Uterus (tissue), 4 donors: ENCODE measurements around the gene ICAM2. TPM values are rescaled to one million over a fixed set of nuclear protein-coding genes. Genes with fewer than 3 reads are reported as not detected.
A peak's percentile ranks its signal among the peaks of the same experiment; 100 is the strongest.

Experiments used
- DNase-seq, 2 donors: peaks; one replicate each; pipeline ENCODE4 v3.0.0-alpha.2; 2019 to 2020
- H3K27ac ChIP-seq, 2 donors: fragments of 200-600 bp; sonication (generic); 1 replicate in 1 of 2; 2 replicates in 1 of 2; pipeline ENCODE4 v1.5.1; 2016 to 2018
- H3K27me3 ChIP-seq, 2 donors: fragments of 200-600 bp; sonication (generic); one replicate each; pipeline ENCODE4 v1.5.1; 2018 to 2019; ENCODE audit warnings: control low read depth in 1 of 2
- H3K36me3 ChIP-seq, 2 donors: fragments of 200-600 bp; sonication (generic); one replicate each; pipeline ENCODE4 v1.5.1; 2019; ENCODE audit warnings: control low read depth in 1 of 2
- H3K4me1 ChIP-seq, 2 donors: fragments of 200-600 bp; sonication (generic); one replicate each; pipeline ENCODE4 v1.5.1; 2018 to 2019; ENCODE audit warnings: control low read depth in 1 of 2
- H3K4me3 ChIP-seq, 2 donors: fragments of 200-600 bp; sonication (generic); 1 replicate in 1 of 2; 2 replicates in 1 of 2; pipeline ENCODE4 v1.5.1; 2018 to 2019; ENCODE audit warnings: mild to moderate bottlenecking in 1 of 2
- H3K9me3 ChIP-seq, 2 donors: fragments of 200-600 bp; sonication (generic); one replicate each; pipeline ENCODE4 v1.5.1; 2019; ENCODE audit warnings: control low read depth in 1 of 2
- POLR2A ChIP-seq, 2 donors: fragments of 450-650 bp; IDR thresholded peaks; one replicate each; pipeline ENCODE4 v1.6.1; 2016; ENCODE audit warnings: antibody characterized with exemption in 2 of 2, mild to moderate bottlenecking in 1 of 2, moderate library complexity in 1 of 2
- intact Hi-C: fragments of 100-400 bp; cut with DNase I; formaldehyde crosslinking; loops from one replicate; pipeline ENCODE4 v1.15.1; 2023; ENCODE audit warnings: low total_unique reads
- total RNA-seq, 4 donors: library from RNA; depleted of rRNA in 3 of 4; stranded (reverse); fragments of >200 nt in 3 of 4; gene quantifications; one replicate each; pipeline versions ENCODE4 v1.1.0 to v1.2.4, GENCODE V29; 2014 to 2023
- TF ChIP-seq, protein P1 (sequence below), 4 experiments: fragments of 200-600 bp in 2 of 4; fragments of 450-650 bp in 2 of 4; sonication (generic) in 2 of 4; IDR thresholded peaks; one replicate each; pipeline ENCODE4 v1.5.1; 2016 to 2019; ENCODE audit warnings: antibody characterized with exemption in 4 of 4, mild to moderate bottlenecking in 2 of 4, moderate library complexity in 1 of 4
- donor health status: DM: yes; HTN: yes; CAD: no.

The ICAM2 gene
- total RNA-seq, 4 donors from 2014 or later, result 20.6 to 108 (median 42.4) TPM

DNA sequence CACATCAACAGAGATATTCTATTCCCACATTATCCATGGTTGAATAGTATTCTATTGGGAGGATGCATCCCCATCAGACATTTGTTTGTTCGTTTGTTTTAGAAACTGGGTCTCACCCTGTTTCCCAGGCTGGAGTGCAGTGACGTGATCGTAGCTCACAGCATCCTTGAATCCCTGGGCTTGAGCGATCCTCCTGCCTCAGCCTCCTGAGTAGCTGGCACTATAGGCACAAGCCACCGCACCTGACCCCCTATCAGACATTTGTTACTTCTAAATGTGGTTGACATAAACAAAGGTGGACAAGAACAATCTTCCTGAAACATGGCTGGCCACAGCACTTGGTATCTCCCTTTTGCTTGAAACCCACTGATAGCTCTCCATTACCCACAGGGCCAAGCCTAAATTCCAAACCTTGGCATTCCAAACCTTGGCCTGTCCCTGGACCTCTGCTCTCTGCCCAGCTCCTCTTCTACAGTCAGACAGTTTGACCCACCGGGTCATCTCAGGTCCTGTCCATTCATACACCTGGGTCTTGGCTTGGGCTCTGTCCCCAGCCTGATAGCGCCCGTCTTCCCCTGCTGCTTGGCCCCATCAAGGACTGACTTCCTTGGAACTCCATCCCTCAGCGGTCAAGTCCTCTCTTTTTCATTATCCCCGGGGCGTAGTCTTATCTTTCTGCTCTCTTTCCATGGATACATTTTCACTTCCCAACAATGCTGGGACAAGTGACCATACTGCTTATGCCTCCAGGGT is 23.8 kb downstream of the ICAM2 start:
- DNase-seq, result peak in 1 of 2 donors; percentile 5
- Histone ChIP-seq H3K4me1 (peaks cover 0 to 6% of the 10 kb centered on the region in 2 donors), H3K4me3 (no peak overlapping the region), H3K27ac (no peak overlapping the region), H3K9me3 (no peaks in the 10 kb centered on the region), H3K27me3 (no peaks in the 10 kb centered on the region), H3K36me3 (no peaks in the 10 kb centered on the region)
- intact Hi-C loops, result no loop called here
- TF ChIP-seq POLR2A (IDR thresholded peaks at IDR 0.05), result no peak
- TF ChIP-seq, protein P1, sequence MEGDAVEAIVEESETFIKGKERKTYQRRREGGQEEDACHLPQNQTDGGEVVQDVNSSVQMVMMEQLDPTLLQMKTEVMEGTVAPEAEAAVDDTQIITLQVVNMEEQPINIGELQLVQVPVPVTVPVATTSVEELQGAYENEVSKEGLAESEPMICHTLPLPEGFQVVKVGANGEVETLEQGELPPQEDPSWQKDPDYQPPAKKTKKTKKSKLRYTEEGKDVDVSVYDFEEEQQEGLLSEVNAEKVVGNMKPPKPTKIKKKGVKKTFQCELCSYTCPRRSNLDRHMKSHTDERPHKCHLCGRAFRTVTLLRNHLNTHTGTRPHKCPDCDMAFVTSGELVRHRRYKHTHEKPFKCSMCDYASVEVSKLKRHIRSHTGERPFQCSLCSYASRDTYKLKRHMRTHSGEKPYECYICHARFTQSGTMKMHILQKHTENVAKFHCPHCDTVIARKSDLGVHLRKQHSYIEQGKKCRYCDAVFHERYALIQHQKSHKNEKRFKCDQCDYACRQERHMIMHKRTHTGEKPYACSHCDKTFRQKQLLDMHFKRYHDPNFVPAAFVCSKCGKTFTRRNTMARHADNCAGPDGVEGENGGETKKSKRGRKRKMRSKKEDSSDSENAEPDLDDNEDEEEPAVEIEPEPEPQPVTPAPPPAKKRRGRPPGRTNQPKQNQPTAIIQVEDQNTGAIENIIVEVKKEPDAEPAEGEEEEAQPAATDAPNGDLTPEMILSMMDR (IDR thresholded peaks at IDR 0.05), result no peak

DNA sequence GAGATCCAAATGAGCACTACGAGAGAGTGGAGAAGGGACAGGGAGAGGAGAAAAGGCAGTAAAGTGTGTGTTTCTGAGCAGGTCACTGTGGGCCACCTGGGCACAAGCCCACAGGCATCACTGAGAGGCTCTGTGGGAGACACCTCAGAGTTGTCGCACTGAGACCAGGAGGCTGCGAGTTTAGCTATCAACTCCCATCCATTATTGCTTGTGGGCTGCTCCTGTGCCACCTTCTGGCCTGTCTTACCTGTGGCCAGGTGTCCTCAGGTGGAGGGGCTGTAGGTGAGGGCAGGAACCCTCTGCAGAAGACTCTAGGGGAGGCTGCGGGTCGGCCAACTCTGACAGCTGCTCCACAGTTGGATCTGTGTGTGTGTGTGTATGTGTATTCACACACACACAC is 24.8 kb downstream of the ICAM2 start:
- no peaks in the 10 kb centered on the region for H3K9me3 ChIP-seq
- peaks cover 0 to 1% of the 10 kb centered on the region in 2 donors for H3K27me3 ChIP-seq
- intact Hi-C loops, result no loop called here

DNA sequence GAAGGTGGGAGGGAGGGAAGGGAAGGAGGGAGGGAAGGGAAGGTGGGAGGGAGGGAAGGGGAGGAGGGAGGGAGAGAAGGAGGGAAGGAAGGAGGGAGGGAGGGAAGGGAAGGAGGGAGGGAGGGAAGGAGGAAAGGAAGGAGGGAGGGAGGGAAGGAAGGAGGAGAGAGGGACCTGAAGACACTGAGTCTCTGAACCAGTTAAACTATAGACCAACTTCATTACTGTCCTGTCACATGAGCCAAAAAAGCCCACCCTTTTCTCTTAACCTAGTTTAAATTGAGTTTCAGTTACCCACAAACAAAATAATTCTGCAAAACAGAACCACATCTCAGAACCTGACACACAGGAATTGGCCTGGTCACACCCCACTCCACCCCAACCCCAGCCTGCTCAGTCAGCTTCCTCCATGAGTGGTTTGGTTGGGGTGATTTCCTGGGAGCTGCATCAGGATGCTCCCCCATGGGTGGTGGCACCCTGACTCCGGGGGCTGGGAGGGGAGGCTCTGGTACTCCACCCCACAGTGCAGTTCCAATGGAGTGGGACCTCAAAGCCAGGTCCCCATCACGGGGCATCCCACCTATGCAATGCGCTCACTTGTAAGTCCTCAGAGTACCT is 27.0 kb downstream of the ICAM2 start:
- Histone ChIP-seq H3K9me3 (no peaks in the 10 kb centered on the region), H3K27me3 (peaks cover 0 to 7% of the 10 kb centered on the region in 2 donors), H3K4me1 (peaks cover 0 to 2% of the 10 kb centered on the region in 2 donors), H3K27ac (no peak overlapping the region), H3K4me3 (no peak overlapping the region), H3K36me3 (no peaks in the 10 kb centered on the region)
- no peak for TF ChIP-seq POLR2A (IDR thresholded peaks at IDR 0.05)
- DNase-seq, result no peak
- intact Hi-C loops, result no loop called here

More for the DNA sequence above, 24.8 kb downstream of the ICAM2 start:
- Histone ChIP-seq H3K36me3 (no peaks in the 10 kb centered on the region), H3K27ac (no peak overlapping the region), H3K4me1 (peaks cover 0 to 6% of the 10 kb centered on the region in 2 donors), H3K4me3 (no peak overlapping the region)
- TF ChIP-seq, protein P1 (IDR thresholded peaks at IDR 0.05), result no peak
- no peak for TF ChIP-seq POLR2A (IDR thresholded peaks at IDR 0.05)
- peak in 1 of 2 donors; percentile 2 for DNase-seq

DNA sequence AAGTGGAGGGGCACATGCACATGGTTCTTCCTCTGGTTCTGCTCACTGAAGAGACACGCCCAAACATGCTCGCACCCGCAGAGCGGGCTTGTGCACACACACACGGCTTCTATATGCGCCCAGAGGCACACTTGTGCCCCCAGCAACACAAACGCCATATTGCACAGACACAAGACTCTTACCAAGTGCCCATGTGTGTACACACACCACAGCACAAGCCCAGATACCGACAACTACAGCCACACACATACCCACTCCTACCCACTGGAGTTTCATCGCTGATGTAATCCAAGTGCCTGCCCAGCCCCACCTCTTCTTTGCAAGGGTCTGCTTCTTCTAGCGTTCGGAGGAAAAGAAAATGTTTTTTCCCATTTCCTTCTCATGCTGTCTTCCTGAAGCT is 28.8 kb downstream of the ICAM2 start:
- H3K4me1 ChIP-seq, result no peaks in the 10 kb centered on the region
- H3K36me3 ChIP-seq, result no peaks in the 10 kb centered on the region
- H3K27ac ChIP-seq, result no peak overlapping the region
- H3K9me3 ChIP-seq, result no peaks in the 10 kb centered on the region
- intact Hi-C loops, result no loop called here
- peak in 1 of 2 donors; percentile 3 for DNase-seq
- H3K4me3 ChIP-seq, result no peak overlapping the region
- H3K27me3 ChIP-seq, result peaks cover 0 to 7% of the 10 kb centered on the region in 2 donors
- no peak for TF ChIP-seq POLR2A (IDR thresholded peaks at IDR 0.05)
- TF ChIP-seq, protein P1 (IDR thresholded peaks at IDR 0.05), result no peak

DNA sequence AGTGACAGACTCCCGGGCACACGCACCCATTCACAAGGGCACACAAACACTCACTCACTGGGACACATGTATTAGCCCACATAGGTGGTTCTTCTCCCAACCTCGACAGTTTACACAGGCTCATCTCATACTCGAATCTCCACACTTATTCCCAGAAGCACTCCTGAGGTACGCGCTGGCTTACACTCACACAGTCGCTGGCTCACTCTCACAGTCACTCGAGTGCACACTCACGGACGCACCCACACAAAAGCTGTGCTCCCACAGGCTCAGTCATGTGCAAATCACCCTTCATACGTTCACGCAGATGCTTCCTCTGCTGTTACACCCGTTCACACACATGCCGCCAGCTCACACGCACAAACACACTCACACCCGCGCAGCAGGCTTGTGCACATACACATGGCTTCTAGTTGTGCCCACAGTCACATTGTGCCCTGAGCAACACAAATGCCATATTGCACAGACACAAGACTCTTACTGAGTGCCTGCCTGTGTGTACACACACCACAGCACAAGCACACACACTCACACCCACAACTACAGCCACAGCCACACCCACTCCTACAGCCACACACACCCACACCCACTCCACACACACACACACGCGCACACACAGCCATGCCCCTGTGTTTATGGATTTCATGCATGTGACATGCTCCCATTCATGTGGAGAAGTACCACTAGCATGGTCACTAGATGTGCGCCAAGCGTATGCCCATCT is 30.6 kb downstream of the ICAM2 start:
- TF ChIP-seq, protein P1 (IDR thresholded peaks at IDR 0.05), result no peak
- no peak for TF ChIP-seq POLR2A (IDR thresholded peaks at IDR 0.05)
- Histone ChIP-seq H3K4me1 (no peaks in the 10 kb centered on the region), H3K4me3 (no peak overlapping the region), H3K36me3 (no peaks in the 10 kb centered on the region), H3K27me3 (peaks cover 0 to 7% of the 10 kb centered on the region in 2 donors), H3K9me3 (no peaks in the 10 kb centered on the region), H3K27ac (no peak overlapping the region)
- intact Hi-C loops, result no loop called here
- DNase-seq, result no peak
